A549 (cell line): Measurements from ENCODE around the gene RAB9A. TPM values are rescaled to one million over a fixed set of nuclear protein-coding genes. Genes with fewer than 3 reads are reported as not detected.

ENCODE experiments used
- ATAC-seq, 2 experiments: fragments of 200-7000 bp in 1 of 2; fragments of >200 bp in 1 of 2; cut with Nextera tagmentation in 1 of 2; cut with Tn5 transposase in 1 of 2; 3 replicates each; pipeline versions ENCODE4 v1.8.0 to v1.9.1; 2018 to 2020; ENCODE audit warnings: mild to moderate bottlenecking in 1 of 2, moderate library complexity in 1 of 2
- CTCF ChIA-PET: fragments of 300-600 bp; sonication (Branson Sonifier 250); formaldehyde crosslinking; extraction: SDS; loops from one replicate; lab custom pipeline; 2021; ENCODE audit warnings: antibody characterized with exemption, inconsistent platforms; lab: Yijun Ruan, JAX
- POLR2A ChIA-PET: fragments of 350-600 bp; formaldehyde crosslinking; extraction: SDS; loops from one replicate; lab custom pipeline; 2021; ENCODE audit warnings: antibody characterized with exemption, inconsistent platforms; lab: Yijun Ruan, JAX
- DNase-seq, 2 experiments: peaks; one replicate each; pipeline versions ENCODE4 v3.0.0 to v3.0.0-alpha.2; 2011 to 2016; ENCODE audit warnings: low read depth in 1 of 2, low spot score in 1 of 2
- FAIRE-seq: peaks from 2 replicates; lab custom pipeline; 2011; peaks lifted over from hg19 to GRCh38; lab: Jason Lieb, UNC
- H3K27ac ChIP-seq, 2 experiments: fragments of >200 bp; sonication (Bioruptor Twin); formaldehyde crosslinking; 3 replicates each; pipeline ENCODE4 v1.5.1; 2016 to 2017
- H3K4me1 ChIP-seq: fragments of >200 bp; sonication (Bioruptor Twin); formaldehyde crosslinking; 3 replicates; pipeline ENCODE4 v1.6.1; 2016
- H3K4me2 ChIP-seq: fragments of >200 bp; sonication (Bioruptor Twin); formaldehyde crosslinking; 3 replicates; pipeline ENCODE4 v1.6.1; 2016
- H3K4me3 ChIP-seq: fragments of >200 bp; sonication (Bioruptor Twin); formaldehyde crosslinking; 3 replicates; pipeline ENCODE4 v1.5.1; 2016
- H3K9me3 ChIP-seq: fragments of >200 bp; sonication (Bioruptor Twin); formaldehyde crosslinking; 3 replicates; pipeline ENCODE4 v1.6.1; 2016
- BHLHE40 ChIP-seq: IDR thresholded peaks from 2 replicates; pipeline ENCODE4 v1.6.1; 2012; ENCODE audit warnings: low read depth, low read length, inconsistent platforms
- CBX8 ChIP-seq: fragments of 200-600 bp; sonication (generic); IDR thresholded peaks from 2 replicates; pipeline ENCODE4 v1.6.1; 2016
- CEBPB ChIP-seq, 2 experiments: fragments of >200 bp in 1 of 2; sonication (Bioruptor Twin) in 1 of 2; formaldehyde crosslinking in 1 of 2; IDR thresholded peaks; 2 replicates each; pipeline ENCODE4 v1.6.1; 2012 to 2016
- EHF ChIP-seq: fragments of 250-450 bp; sonication (Bioruptor Pico); IDR thresholded peaks from 2 replicates; pipeline ENCODE4 v1.5.0; 2020; ENCODE audit warnings: mild to moderate bottlenecking
- ESRRA ChIP-seq: fragments of 150-350 bp; IDR thresholded peaks from 2 replicates; pipeline ENCODE4 v1.6.1; 2014; ENCODE audit warnings: mild to moderate bottlenecking, low read length, borderline replicate concordance
- FOSB ChIP-seq: fragments of 250-450 bp; sonication (Bioruptor Pico); IDR thresholded peaks from 2 replicates; pipeline ENCODE4 v1.5.0; 2020; ENCODE audit warnings: mild to moderate bottlenecking, moderate library complexity
- GATA3 ChIP-seq: IDR thresholded peaks from 2 replicates; pipeline ENCODE4 v1.6.1; 2012; ENCODE audit warnings: borderline replicate concordance
- HDAC2 ChIP-seq: fragments of 200-600 bp; sonication (generic); IDR thresholded peaks from 2 replicates; pipeline ENCODE4 v1.6.1; 2016
- KDM1A ChIP-seq: fragments of 200-600 bp; sonication (generic); IDR thresholded peaks from 2 replicates; pipeline ENCODE4 v1.6.1; 2016; ENCODE audit warnings: low read depth, mild to moderate bottlenecking
- NFE2L2 ChIP-seq: fragments of 150-350 bp; conservative IDR thresholded peaks from 2 replicates; pipeline ENCODE4 v1.6.1; 2014; ENCODE audit warnings: low read length
- POLR2AphosphoS2 ChIP-seq: conservative IDR thresholded peaks from 2 replicates; pipeline ENCODE4 v1.6.1; 2012; ENCODE audit warnings: low read length, improper control_type of control experiment, inconsistent platforms
- RAD21 ChIP-seq, 2 experiments: fragments of >200 bp in 1 of 2; sonication (Bioruptor Twin) in 1 of 2; formaldehyde crosslinking in 1 of 2; IDR thresholded peaks in 1 of 2; conservative IDR thresholded peaks in 1 of 2; 2 replicates in 1 of 2; 3 replicates in 1 of 2; pipeline ENCODE4 v1.6.1; 2012 to 2018; ENCODE audit warnings: inconsistent platforms in 1 of 2
- RFX5 ChIP-seq: fragments of 450-650 bp; IDR thresholded peaks from 2 replicates; pipeline ENCODE4 v1.7.1; 2014; ENCODE audit warnings: antibody characterized with exemption, mild to moderate bottlenecking, moderate library complexity
- SREBF2 ChIP-seq: fragments of 450-650 bp; IDR thresholded peaks from 2 replicates; pipeline ENCODE4 v1.6.1; 2014; ENCODE audit warnings: mild to moderate bottlenecking, moderate library complexity
- TP53 ChIP-seq: fragments of 250-450 bp; sonication (Bioruptor Pico); IDR thresholded peaks from 2 replicates; pipeline ENCODE4 v1.5.0; 2021; ENCODE audit warnings: mild to moderate bottlenecking, moderate library complexity
- ZC3H11A ChIP-seq: fragments of 450-650 bp; IDR thresholded peaks from 2 replicates; pipeline ENCODE4 v1.6.1; 2014; ENCODE audit warnings: antibody characterized with exemption, mild to moderate bottlenecking
- ZFP36 ChIP-seq: fragments of 450-650 bp; IDR thresholded peaks from 2 replicates; pipeline ENCODE4 v1.6.1; 2014; ENCODE audit warnings: borderline replicate concordance; ENCODE audit not compliant: partially characterized antibody
- ZSCAN20 ChIP-seq: fragments of 250-450 bp; sonication (Bioruptor Pico); IDR thresholded peaks from 2 replicates; pipeline ENCODE4 v1.8.0; 2022; ENCODE audit warnings: mild to moderate bottlenecking, moderate library complexity
- WGBS: methylation state at CpG from one replicate; pipeline ENCODE4 v1.1.6; 2017; ENCODE audit errors: missing lambda C conversion rate; 5-methylcytosine and 5-hydroxymethylcytosine counted together
- polyA plus RNA-seq, 4 experiments: library from polyadenylated mRNA; depleted of rRNA in 3 of 4; stranded (reverse); fragments of >200 nt; fragmentation: RNase III in 1 of 4; extraction: RNeasy Plus Mini Kit Qiagen cat#74134 plus additional on column Dnase treatment in 1 of 4; gene quantifications; 2 replicates in 3 of 4; 3 replicates in 1 of 4; pipeline ENCODE4 v1.2.3, GENCODE V29; 2011 to 2017
- TF ChIP-seq, protein P1 (sequence below): IDR thresholded peaks from 2 replicates; pipeline ENCODE4 v1.6.1; 2012
- TF ChIP-seq, protein P2 (sequence below): fragments of 200-600 bp; sonication (generic); IDR thresholded peaks from 2 replicates; pipeline ENCODE4 v1.6.1; 2016; ENCODE audit warnings: antibody characterized with exemption, mild to moderate bottlenecking, moderate library complexity
- TF ChIP-seq, protein P3 (sequence below): IDR thresholded peaks from 2 replicates; pipeline ENCODE4 v1.6.1; 2012
- TF ChIP-seq, protein P4 (sequence below): fragments of 250-450 bp; sonication (Bioruptor Pico); IDR thresholded peaks from 2 replicates; pipeline ENCODE4 v1.5.0; 2020; ENCODE audit warnings: low read depth, mild to moderate bottlenecking, moderate library complexity
- TF ChIP-seq, protein P5 (sequence below): fragments of >200 bp; sonication (Bioruptor Twin); formaldehyde crosslinking; IDR thresholded peaks from 3 replicates; pipeline ENCODE4 v1.5.1; 2016
- TF ChIP-seq, protein P6 (sequence below): IDR thresholded peaks from 2 replicates; pipeline ENCODE4 v1.6.1; 2012; ENCODE audit warnings: low read depth, borderline replicate concordance
- TF ChIP-seq, protein P7 (sequence below): fragments of >200 bp; sonication (Bioruptor Twin); formaldehyde crosslinking; IDR thresholded peaks from 2 replicates; pipeline ENCODE4 v1.6.1; 2016

Gene RAB9A
- polyA plus RNA-seq, 2 of the 4 experiments (the other 2 are of a cell fraction) = 26.0 to 39.0 TPM

DNA sequence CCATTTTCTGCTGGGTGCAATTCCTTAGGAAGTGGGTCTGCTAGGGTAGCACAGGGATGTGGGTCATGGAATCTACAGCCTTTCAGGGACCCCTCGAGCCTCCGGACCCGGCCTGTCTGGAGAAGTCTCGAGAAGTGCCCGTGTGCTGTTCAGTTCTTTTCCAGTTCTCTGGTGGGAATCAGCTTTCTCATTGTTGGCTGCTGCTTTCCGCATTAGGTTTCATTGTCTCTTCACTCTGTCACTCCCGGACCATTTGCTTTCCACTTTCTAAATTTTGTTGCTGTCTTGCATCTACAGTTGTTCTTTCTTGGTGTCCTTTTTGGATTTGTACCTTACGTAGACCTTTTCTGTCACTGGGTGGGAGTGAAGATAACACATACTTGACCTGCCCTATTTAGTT is 6.1 kb downstream of the RAB9A start:
- ATAC-seq (no peak), DNase-seq (no peak), FAIRE-seq (peak; percentile 23)
- Histone ChIP-seq H3K27ac (no peak overlapping the region), H3K9me3 (no peaks in the 10 kb centered on the region), H3K4me3 (no peak overlapping the region), H3K4me2 (no peak overlapping the region), H3K4me1 (peaks cover 47% of the 10 kb centered on the region)
- CTCF ChIA-PET = interaction anchor here (1.0 kb wide), 1 partner anchor 49 kb away, joined by 4 read pairs; no protein-coding TSS in a partner anchor
- POLR2A ChIA-PET = no interaction called here
- 95% methylated on average over 8 of the region's 8 CpGs for WGBS
- no peak for TF ChIP-seq TP53 (CRISPR knock-in tag)
- no peak for TF ChIP-seq HDAC2
- TF ChIP-seq, protein P1, sequence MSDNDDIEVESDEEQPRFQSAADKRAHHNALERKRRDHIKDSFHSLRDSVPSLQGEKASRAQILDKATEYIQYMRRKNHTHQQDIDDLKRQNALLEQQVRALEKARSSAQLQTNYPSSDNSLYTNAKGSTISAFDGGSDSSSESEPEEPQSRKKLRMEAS = no peak
- TF ChIP-seq, protein P2, sequence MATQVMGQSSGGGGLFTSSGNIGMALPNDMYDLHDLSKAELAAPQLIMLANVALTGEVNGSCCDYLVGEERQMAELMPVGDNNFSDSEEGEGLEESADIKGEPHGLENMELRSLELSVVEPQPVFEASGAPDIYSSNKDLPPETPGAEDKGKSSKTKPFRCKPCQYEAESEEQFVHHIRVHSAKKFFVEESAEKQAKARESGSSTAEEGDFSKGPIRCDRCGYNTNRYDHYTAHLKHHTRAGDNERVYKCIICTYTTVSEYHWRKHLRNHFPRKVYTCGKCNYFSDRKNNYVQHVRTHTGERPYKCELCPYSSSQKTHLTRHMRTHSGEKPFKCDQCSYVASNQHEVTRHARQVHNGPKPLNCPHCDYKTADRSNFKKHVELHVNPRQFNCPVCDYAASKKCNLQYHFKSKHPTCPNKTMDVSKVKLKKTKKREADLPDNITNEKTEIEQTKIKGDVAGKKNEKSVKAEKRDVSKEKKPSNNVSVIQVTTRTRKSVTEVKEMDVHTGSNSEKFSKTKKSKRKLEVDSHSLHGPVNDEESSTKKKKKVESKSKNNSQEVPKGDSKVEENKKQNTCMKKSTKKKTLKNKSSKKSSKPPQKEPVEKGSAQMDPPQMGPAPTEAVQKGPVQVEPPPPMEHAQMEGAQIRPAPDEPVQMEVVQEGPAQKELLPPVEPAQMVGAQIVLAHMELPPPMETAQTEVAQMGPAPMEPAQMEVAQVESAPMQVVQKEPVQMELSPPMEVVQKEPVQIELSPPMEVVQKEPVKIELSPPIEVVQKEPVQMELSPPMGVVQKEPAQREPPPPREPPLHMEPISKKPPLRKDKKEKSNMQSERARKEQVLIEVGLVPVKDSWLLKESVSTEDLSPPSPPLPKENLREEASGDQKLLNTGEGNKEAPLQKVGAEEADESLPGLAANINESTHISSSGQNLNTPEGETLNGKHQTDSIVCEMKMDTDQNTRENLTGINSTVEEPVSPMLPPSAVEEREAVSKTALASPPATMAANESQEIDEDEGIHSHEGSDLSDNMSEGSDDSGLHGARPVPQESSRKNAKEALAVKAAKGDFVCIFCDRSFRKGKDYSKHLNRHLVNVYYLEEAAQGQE = no peak
- TF ChIP-seq RAD21 (conservative IDR thresholded peaks at IDR 0.05 in 1 of 2, IDR thresholded peaks at IDR 0.05 in 1 of 2) = no peak
- TF ChIP-seq POLR2AphosphoS2 = no peak
- no peak for TF ChIP-seq CEBPB (IDR thresholded peaks at IDR 0.05)
- no peak for TF ChIP-seq EHF (CRISPR knock-in tag)
- TF ChIP-seq SREBF2 = no peak
- TF ChIP-seq, protein P3, sequence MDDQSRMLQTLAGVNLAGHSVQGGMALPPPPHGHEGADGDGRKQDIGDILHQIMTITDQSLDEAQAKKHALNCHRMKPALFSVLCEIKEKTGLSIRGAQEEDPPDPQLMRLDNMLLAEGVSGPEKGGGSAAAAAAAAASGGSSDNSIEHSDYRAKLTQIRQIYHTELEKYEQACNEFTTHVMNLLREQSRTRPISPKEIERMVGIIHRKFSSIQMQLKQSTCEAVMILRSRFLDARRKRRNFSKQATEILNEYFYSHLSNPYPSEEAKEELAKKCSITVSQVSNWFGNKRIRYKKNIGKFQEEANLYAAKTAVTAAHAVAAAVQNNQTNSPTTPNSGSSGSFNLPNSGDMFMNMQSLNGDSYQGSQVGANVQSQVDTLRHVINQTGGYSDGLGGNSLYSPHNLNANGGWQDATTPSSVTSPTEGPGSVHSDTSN = no peak

- peaks cover 42% of the 10 kb centered on the region for H3K4me1 ChIP-seq
- H3K27ac ChIP-seq = no peak overlapping the region
- no peak overlapping the region for H3K4me2 ChIP-seq
- H3K9me3 ChIP-seq = no peaks in the 10 kb centered on the region
- POLR2A ChIA-PET = interaction anchor here (1.4 kb wide), 1 partner anchor 39 kb away, joined by 3 read pairs; the partner anchor contains the start of genes OFD1 and TRAPPC2
- DNase-seq (no peak), FAIRE-seq (no peak), ATAC-seq (no peak)
- 90% methylated on average over 4 of the region's 4 CpGs for WGBS
- TF ChIP-seq CEBPB (IDR thresholded peaks at IDR 0.05) (no peak), SREBF2 (no peak), ZSCAN20 (CRISPR knock-in tag) (no peak), KDM1A (no peak), ZC3H11A (no peak), CBX8 (no peak), ESRRA (no peak), RFX5 (no peak), BHLHE40 (no peak), NFE2L2 (no peak), POLR2AphosphoS2 (no peak), FOSB (CRISPR knock-in tag) (no peak), GATA3 (no peak), ZFP36 (no peak), TP53 (CRISPR knock-in tag) (no peak)
- TF ChIP-seq, protein P4, sequence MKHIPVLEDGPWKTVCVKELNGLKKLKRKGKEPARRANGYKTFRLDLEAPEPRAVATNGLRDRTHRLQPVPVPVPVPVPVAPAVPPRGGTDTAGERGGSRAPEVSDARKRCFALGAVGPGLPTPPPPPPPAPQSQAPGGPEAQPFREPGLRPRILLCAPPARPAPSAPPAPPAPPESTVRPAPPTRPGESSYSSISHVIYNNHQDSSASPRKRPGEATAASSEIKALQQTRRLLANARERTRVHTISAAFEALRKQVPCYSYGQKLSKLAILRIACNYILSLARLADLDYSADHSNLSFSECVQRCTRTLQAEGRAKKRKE = no peak
- TF ChIP-seq, protein P5, sequence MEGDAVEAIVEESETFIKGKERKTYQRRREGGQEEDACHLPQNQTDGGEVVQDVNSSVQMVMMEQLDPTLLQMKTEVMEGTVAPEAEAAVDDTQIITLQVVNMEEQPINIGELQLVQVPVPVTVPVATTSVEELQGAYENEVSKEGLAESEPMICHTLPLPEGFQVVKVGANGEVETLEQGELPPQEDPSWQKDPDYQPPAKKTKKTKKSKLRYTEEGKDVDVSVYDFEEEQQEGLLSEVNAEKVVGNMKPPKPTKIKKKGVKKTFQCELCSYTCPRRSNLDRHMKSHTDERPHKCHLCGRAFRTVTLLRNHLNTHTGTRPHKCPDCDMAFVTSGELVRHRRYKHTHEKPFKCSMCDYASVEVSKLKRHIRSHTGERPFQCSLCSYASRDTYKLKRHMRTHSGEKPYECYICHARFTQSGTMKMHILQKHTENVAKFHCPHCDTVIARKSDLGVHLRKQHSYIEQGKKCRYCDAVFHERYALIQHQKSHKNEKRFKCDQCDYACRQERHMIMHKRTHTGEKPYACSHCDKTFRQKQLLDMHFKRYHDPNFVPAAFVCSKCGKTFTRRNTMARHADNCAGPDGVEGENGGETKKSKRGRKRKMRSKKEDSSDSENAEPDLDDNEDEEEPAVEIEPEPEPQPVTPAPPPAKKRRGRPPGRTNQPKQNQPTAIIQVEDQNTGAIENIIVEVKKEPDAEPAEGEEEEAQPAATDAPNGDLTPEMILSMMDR = no peak
- TF ChIP-seq, protein P6, sequence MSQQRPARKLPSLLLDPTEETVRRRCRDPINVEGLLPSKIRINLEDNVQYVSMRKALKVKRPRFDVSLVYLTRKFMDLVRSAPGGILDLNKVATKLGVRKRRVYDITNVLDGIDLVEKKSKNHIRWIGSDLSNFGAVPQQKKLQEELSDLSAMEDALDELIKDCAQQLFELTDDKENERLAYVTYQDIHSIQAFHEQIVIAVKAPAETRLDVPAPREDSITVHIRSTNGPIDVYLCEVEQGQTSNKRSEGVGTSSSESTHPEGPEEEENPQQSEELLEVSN = no peak
- TF ChIP-seq, protein P1 = no peak
- TF ChIP-seq, protein P7, sequence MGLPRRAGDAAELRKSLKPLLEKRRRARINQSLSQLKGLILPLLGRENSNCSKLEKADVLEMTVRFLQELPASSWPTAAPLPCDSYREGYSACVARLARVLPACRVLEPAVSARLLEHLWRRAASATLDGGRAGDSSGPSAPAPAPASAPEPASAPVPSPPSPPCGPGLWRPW = no peak
- TF ChIP-seq, all 56 proteins: peak for 0
- H3K4me3 ChIP-seq = no peak overlapping the region
- CTCF ChIA-PET = no interaction called here
Observed at GRCh38 chrX:13695601-13696115, 6.7 kb downstream of the RAB9A start.
